ELR (cell line): ENCODE data around the gene FAM53B.
A peak's percentile ranks its signal among the peaks of the same experiment; 100 is the strongest.
"Not testable (repeated sequence)": the region's sequence is repeated elsewhere in the genome, so short reads cannot be mapped to it uniquely, and the experiment has no call there.

ENCODE experiments used
- DNase-seq: peaks from one replicate; pipeline ENCODE4 v3.0.0-alpha.2; 2015; ENCODE audit warnings: low read depth

Gene FAM53B

DNA sequence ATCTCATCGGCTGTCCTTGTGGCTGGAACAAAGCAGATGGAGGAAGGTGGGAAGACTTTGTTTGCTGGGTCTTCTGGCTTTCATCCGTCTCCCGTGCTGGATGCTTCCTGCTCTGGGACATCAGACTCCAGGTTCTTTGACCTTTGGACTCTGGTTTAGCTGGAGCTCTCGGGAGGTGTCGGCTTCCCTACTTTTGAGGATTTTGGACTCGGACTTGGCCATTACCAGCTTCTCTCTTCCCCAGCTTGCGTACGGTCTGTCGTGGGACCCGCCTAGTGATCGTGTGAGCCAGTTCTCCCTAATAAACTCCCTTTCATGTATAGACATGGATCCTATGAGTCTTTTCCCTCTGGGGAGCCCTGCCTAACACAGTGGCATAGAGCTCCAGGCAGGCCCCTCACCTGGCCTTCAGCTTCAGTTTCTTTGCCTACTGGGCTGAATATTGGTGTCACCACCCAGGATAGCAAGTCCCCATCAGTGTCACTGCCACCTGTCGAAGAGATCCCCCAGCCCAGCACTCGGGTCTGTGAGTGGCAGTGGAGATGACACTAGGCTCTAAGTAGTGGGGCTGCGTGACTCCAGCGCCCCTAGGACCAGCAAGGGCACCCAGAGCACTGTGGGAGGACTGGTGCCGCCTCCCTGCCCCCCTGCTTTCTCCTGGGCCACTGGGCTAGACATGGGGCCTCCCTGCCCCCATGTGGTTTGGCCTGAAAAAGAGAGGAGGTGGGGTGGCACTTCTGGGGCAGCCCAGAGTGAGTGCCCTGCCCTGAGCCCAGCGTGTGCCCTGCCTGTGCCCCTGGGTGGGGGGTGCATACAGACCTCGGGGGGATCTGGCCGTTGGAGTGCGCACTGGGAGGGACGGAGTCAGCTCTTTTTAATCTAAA, 147.0 kb downstream of the FAM53B start:
- DNase-seq, result no peak

DNA sequence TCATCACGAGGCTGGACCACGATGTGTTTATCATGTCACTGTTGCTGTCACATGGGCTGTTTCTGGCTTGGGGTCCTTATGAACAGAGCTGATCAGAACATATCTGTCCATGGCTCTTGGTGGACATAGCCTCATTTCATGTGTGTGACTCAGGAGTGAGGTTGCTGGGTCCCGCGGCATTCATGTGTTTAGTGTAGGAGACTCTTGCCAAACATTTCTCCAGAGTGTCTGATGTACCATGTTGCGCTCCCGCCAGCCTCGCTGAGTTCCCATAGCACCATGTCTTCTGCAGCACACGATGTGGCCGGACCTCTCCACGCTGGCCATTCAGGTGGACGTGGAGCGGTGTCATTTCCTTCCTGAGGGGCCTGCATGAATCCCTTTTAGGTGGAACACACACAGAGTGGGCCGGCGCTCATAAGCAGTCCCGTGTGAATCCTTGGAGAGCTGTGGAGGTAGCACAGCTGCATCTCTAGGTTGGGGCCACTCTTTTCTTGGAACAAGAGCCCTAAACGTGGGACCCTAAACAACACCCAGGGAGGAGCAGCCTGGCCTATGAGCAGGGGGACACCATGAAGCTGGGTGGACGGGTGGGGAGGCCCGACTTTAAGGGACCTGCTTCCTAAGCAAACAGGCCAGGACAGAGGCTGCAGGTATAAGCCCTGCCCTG, 147.9 kb downstream of the FAM53B start:
- no peak for DNase-seq

DNA sequence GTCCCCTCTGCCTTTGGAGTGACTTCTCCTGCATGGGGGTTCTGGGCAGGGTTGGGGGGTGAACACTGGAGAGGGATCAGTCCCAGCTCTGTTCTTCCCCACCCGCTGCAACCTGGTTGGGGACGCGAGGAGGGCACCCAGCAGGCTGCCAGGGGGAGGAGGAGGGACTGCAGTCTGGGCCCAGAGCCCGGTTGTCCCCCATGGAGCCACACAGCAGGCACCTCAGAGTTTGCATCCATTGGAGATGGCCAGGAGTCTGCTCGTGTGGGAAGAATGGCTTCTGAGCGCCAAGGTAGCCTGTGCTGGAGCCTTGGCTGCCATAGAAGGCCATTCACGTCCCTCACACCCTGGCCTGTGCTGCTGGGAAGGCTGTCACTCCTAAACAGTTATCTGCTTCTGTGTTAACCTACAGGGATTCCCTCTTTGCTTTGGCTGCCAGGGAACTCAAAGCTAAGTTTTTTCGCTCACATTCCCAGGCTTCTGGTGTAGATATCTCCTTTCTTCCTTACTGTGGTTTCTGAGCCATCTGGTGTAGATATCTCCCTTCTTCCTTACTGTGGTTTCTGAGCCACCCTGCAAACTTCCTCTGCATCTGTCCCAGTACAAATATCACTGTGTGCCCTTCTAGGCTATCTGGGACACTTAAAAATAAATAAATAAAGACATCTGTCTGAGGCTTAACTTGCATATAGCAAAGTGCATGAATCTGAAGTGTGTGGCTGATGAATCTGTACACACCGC, 148.9 kb downstream of the FAM53B start:
- no peak for DNase-seq

DNA sequence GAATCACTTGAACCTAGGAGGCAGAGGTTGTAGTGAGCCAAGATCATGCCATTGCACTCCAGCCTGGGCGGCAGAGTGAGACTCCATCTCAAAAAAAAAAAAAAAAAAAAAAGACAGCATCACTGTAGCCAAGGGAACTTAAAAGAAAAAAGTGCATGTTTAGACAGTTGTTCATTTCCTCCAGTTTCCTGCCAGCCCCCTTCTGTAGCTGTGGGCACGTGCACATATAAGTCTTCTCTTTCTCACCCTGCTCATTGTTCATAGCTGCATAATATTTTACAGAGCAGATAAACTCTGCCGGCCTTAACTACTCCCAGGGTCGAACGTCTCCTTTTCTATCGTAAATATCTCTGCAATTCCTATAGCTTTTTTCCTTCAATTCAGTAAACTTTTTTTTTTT, 149.9 kb downstream of the FAM53B start:
- peak; percentile 26 for DNase-seq

DNA sequence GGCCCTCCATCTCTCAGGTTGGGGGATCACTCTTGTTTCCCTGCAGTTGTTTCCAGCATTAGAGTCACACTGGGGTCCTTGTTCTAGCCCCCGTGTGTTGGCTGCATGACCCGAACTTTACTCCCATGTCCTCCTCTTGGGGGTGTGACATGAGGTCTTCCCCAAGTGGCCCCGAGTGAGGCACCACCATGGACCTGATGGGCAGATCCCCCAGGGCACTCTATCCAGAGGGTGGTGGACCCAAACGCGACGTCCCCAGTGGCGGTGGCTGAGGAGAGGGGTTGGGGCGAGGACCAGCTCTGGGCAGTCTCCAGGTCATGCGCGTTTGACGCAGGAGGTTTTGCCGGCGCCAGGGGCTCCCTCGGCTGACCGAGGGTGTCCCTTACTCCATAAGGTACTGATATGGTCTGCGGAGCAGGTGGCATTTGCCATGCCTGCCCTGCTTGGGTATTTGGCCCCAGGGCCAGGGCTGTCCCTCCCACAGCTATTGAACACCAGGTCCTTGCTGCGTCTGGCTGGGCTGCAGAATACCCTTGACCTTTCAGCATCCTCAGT, 150.7 kb downstream of the FAM53B start:
- no peak for DNase-seq

DNA sequence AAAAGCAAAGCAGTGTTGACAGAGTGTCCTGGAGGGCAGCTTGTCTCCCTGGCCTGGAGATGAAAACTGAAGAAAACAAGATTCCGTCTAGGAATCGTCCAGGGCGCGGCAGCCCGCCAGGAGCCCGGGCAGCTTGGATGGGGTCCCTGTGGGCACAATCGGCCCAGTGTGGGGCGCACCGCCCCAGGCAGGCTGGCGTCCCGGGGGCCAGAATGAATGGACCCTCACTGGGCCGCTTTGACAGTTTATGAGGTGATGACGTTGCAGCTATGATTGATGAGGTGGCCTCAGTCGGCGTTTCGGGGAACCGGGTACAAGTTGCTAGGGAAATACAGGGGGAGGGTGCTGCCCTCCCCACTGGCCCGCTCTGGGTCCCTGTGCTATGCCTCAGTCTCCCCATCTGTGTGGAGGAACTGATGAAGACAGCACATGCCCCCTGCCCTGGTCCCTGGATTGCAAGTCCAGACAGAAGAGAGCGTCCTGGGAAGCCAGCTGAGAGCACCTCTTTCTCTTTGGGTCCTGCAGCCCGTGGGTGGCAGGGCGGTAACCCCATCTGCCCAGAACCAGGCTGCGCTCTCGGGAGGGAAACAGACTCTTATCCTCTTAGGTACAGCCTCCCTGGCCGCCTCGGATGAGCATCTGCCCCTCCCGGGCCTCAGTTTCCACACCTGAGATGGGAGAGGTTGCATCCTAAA, 151.3 kb downstream of the FAM53B start:
- DNase-seq, result no peak

DNA sequence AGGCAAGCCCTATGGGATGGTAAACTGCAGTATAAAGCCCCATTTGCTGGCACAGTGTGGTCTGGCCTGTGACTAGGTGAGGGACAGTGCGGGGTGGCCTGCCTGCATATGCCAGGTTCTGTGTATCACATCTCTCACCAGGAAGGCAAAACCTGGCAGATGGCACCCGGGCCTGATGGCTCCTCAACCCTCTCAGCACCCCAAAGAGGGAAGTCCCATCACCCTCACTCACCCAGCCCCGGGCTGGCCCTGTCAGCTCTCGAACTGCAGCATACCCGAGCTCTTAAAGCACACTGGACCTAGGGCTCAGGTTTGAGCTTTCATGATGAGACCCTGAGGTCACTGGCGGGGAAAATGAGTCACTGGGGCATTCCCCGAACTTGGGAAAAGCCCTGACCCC, 152.1 kb downstream of the FAM53B start:
- DNase-seq, result no peak

DNA sequence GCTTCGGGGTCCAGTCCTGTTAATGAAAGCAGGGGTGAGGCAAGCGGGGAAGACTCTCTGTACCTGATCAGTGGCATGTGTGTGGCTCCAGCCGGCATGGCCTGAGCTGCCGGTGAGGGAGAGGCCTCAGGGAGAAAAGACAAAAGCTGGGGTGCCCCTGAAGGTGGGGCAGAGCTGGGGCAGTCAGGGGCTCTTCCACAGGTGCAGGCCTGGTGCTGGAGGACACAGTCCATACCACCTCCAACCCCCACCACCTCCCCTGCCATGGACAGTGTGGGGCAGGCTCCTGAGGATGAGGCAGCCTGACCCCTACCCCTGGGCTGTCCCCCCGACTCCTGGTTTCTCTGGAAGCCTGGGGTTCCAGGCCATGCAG, 153.1 kb downstream of the FAM53B start:
- DNase-seq, result no peak

DNA sequence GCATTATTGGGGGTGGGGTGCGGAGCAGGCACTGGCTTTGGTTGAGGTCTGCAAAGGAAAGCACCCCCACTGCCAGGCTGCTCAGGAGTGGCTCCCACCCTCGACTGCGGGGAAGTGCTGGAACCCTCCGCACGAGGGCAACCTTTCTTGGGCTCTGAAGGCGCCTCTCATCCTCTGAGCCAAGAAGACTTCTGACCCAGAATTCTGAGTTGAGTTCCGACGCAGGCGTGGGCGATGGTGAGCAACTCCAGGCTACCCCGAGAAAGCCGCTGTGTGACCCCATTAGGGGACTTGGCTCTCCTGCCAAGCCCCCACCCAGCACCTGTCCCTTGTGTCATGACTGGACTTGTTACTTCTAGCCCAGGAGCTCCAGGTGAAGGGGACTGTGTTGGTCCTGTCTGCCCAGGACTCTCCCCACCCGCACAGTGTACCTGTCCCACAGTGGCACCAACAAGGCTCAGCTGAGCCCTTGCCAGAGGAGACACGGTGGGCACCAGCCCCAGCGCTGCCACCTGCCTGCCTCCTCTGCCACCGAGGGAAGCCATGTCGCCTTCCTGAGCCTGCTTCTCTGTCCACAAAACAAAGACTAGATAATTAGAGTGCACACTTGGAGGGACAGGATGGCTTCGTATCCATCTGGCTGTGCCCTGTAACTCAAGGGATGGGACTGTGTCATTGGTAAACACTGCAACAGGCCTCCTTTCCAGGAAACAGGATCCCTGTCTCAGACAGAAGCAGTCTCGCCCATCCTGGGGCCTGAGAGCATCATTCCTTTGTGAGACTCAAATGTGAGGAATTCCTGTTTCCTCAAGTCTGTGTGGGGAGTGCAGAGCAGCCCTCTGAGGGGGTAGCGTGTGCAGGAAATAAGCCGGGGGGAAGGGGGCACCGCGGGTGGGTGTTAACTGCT, 153.7 kb downstream of the FAM53B start:
- no peak for DNase-seq

DNA sequence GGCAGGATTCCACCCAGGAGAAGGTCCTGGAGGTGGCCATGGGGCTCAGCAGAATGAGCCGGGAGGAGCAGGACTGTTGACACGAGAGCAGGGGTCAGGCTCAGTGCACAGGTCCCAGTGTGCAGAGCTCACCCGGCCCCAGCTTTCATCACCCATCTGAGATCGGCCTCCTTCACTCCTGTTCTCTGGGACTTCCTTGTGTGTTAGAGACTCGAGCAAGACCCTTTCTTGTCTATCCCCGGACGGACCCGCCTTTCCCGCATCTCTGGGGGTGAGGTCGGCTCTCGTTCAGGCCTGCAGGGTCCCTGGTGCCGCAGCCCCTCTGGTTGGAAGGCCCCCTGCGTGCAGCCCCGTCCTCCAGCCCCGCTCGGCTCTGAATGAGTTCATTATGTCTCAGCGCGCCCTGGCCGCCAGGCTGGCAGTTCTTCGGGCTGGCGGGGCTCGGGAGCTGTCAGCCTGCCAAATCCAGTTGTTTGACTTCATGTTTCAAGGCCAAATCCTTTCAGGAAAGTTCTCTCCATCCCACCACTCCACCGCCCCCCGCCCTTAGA, 154.6 kb downstream of the FAM53B start:
- no peak for DNase-seq

DNA sequence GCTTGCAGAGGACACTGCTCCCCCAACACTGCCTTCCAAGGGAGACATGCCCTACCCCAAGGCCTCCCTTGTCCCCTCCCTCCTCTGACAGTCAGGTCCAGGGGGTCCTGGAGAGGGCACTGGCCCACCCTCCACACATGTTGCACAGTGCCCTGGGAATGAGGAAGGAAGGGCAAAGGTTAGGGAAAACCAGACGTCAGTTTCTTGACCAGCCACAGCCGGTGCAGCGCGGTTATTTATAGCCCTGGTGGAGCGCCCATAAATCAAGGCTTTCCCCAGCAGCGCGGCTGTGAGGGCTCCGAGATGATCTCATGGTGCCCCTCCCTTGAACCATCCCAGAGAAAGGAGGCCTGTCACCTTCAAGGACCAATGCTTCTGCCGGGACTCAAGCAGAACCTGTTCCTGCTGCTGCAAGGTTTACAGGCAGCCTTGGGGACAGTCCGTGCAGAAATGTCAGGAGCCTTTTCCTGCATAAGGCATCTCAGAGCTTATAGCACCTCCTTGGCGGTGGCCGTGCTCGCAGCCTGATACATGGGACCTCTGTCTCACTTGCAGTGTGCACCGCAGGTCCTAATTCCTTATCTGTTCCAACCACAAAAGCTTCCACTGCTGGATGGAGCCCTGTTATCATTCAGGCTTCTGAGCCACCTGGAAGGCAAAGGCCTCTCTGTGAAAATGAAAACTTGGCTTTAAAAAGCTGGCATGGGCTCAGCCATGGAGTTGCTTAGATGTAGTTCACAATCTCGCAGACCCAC, 155.3 kb downstream of the FAM53B start:
- DNase-seq, result no peak

DNA sequence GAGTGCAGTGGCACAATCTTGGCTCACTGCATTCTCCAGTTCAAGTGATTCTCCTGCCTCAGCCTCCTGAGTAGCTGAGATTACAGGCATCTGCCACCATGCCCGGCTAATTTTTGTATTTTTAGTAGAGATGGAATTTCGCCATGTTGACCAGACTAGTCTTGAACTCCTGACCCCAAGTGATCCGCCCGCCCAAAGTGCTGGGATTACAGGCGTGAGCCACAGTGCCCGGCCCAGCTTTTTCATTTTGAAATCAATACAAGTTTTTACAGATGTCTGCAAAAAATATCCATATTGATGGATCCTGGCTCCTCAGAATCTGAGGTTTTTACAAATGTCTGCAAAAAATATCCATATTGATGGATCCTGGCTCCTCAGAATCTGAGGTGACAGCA, 155.8 kb downstream of the FAM53B start:
- DNase-seq, result not testable (repeated sequence)

DNA sequence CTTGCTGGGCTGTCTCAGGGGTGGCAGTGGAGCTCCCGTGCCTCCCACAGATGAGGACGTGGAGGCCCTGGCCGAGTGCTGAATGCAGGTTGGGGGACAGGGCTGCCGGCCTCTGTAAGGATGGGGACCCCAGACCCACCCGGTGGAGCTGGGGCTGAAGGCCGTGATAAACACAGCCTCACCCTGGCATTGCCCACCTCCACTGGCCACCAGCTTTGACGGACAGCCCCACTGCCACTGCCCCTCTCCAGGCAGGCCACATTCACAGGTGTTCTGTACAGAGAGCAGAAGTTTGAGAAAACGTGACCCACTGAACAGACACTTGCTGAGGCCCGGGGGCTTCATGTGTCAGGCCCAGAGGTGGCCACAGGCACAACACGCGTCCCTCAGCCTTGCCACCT, 156.4 kb downstream of the FAM53B start:
- no peak for DNase-seq

DNA sequence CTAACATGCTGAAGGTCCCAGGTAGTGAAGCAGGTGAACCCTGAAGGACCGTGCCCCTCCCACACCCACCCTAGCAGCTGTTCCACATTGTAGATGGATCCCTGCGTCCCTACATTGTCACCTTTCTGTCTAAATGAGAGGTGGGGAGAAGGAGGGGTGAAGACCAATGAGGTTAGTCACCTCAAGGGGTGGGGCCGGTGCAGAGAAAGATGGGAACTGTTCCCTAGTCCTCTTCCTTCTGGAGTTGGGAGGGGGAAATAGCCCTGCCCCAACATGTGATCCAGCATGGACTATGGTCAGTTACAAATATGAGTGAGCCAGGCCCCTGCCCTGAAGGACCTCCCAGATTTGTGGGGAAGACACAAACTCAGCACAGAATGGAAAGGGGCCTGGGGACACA, 158.0 kb downstream of the FAM53B start:
- no peak for DNase-seq

DNA sequence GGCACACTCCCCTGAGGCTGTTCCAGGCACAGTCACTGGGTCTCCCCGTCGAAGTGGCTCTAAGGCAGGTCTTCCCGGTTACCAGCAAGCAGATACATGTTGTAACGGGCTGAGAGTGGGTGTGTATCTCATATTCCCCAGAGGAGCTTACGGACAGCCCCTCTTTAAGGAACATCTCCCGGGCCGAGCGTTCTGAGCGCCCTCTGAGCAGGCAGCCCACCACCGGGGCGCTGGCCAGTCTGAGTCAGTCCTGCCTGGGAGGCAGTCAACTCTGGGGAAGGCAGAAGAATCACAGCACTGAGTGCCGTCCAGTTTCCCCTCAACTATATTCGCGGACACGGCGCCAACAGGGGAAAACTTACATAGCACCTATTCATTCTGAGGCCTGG, 165.2 kb downstream of the FAM53B start:
- DNase-seq, result no peak

DNA sequence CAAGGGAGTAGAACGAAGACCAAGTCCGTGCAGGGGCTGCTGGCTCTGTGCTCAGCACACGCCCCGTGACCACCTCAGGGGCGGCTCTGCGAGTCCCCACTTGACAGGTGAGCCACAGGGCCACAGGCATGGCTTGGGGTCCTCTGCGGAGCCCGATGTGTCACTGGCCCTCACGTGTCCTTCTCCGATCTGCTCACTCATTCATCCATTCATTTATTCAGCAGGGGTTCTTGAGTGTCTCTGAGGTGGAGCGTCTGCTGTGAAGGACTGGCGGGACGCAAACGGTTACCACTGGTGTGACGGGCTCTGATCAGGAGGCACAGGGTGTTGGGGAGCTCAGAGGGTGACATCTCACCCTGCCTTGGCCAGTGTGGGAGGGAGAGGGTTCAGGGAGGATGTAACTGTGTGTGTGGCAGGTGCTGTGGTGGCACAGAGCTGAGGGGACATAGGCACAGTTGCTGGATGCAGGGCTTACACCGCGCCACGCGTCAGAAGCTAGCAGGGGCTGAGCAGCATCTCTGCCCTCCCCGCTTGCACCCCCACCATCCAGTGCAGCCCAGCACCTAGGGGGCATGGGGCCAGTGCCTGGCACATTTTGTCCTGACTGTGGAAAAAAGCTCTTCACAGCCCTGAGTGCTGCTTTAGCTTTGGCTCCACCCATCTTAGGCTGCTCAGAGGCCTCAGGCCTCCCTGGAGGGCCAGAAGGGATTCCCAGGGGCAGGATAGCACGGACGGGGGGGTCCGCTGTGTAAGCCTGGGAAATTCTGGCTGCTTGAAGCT, 165.8 kb downstream of the FAM53B start:
- no peak for DNase-seq

DNA sequence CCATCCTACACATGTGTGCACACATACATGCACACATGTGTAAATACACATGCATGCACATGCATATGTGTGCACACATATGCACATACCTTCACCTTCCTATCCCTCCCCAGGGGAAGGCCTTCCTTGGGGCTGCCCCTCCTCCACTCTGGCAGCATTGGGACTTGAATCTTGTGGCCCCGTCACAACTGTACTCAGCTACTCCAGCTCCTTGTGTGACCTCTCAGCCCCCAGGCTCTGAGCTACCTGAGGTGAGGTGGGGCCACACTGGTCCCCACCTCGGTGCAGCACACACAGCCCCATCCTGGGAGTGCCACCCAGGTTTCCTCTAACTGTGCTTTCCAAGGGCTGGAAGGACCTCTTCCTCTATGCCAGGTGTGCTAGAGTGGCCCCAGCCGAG, 166.5 kb downstream of the FAM53B start:
- no peak for DNase-seq

DNA sequence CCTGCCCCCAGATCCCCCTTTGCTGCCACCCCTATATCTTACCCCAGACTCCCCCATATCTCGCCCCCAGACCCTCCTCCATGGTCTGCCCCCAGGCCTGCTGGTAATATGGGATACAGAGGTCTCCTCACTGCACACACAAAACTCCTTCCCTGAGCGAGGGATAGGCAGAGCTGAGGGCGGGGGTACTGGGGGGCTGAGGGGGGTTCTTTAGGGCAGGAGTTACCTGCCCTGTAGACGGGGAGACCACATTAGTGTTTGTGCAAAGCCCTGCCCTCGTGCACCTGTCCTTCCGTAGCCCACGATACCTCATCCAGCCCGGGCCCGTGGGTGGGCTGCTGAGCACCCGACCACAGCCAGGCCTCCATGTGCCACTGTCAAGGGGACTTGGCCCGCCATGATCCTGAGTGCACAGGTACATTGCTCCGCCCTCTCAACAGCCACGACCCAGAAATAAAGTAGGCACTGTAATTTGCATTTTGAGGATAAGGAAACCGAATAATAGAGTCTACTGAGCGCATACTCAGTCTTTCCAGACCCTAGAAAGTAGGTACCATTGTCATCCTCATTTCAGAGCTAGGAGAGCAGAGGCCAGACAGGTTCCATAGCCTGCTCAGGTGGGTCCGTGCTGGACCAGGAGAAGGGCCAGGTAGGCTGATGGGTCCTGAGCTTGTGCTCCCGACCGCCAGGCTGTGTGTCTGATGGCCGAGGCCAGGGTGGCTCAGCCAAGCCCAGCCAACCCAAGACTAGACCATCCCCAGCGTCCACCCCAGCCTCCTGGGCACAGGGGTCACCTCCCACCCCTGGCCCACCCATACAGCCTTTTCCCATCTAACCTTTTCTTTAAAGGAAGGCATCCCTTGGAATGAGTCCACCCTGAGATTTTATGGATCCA, 167.4 kb downstream of the FAM53B start:
- DNase-seq, result no peak
